Measurements from ENCODE around the gene PHAF1.
"Not testable (repeated sequence)": the region's sequence is repeated elsewhere in the genome, so short reads cannot be mapped to it uniquely, and the experiment has no call there.

Gene PHAF1

DNA sequence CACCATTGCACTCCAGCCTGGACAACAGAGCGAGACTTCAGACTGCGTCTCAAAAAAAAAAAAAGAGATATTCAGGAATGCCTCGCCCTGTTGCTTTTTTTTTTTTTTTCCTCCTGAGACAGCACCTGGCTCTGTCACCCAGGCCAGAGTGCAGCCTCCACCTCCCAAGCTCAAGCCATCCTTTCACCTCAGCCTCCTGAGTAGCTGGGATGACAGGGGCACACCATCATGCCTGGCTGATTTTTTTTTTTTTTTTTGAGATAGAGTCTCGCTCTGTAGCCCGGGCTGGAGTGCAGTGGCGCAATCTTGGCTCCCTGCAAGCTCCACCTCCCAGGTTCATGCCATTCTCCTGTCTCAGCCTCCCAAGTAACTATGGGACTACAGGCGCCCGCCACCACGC lies 8.0 kb downstream of the PHAF1 start:
- H3K79me2 ChIP-seq (ENCODE audit: insufficient read depth, low read length): peaks cover 7% of the 10 kb centered on the region; the same call in 1 of the 2 replicates
- H3K27me3 ChIP-seq (ENCODE audit: insufficient read depth, low read length): no peaks in the 10 kb centered on the region
- TF ChIP-seq, protein P1, sequence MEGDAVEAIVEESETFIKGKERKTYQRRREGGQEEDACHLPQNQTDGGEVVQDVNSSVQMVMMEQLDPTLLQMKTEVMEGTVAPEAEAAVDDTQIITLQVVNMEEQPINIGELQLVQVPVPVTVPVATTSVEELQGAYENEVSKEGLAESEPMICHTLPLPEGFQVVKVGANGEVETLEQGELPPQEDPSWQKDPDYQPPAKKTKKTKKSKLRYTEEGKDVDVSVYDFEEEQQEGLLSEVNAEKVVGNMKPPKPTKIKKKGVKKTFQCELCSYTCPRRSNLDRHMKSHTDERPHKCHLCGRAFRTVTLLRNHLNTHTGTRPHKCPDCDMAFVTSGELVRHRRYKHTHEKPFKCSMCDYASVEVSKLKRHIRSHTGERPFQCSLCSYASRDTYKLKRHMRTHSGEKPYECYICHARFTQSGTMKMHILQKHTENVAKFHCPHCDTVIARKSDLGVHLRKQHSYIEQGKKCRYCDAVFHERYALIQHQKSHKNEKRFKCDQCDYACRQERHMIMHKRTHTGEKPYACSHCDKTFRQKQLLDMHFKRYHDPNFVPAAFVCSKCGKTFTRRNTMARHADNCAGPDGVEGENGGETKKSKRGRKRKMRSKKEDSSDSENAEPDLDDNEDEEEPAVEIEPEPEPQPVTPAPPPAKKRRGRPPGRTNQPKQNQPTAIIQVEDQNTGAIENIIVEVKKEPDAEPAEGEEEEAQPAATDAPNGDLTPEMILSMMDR (IDR thresholded peaks at IDR 0.05; ENCODE audit: low read length): no peak
- no peak for TF ChIP-seq EZH2 (IDR thresholded peaks at IDR 0.05; ENCODE audit: borderline replicate concordance, low read length)
- H3K9ac ChIP-seq (ENCODE audit: low read length): no peak overlapping the region
- H3K4me1 ChIP-seq (ENCODE audit: insufficient read depth, low read length, severe bottlenecking): no peaks in the 10 kb centered on the region
- no peak overlapping the region for H3K27ac ChIP-seq (ENCODE audit: low read depth, low read length, poor library complexity, severe bottlenecking)
- no peaks in the 10 kb centered on the region for H3F3A ChIP-seq (ENCODE audit: insufficient read depth, low read length)
- no peaks in the 10 kb centered on the region for H3K9me3 ChIP-seq (ENCODE audit: low read length)
- H2AFZ ChIP-seq (ENCODE audit: low read length): no peak overlapping the region
- no peaks in the 10 kb centered on the region for H4K20me1 ChIP-seq (ENCODE audit: insufficient read depth, low read length)
- no peaks in the 10 kb centered on the region for H3K9me2 ChIP-seq (ENCODE audit: low read depth, low read length)
- H3K4me3 ChIP-seq (ENCODE audit: low read depth, low read length, poor library complexity, severe bottlenecking): no peak overlapping the region
- peaks cover 27% of the 10 kb centered on the region for H3K36me3 ChIP-seq (ENCODE audit: insufficient read depth, low read length)
- H3K4me2 ChIP-seq (ENCODE audit: low read length): no peak overlapping the region

DNA sequence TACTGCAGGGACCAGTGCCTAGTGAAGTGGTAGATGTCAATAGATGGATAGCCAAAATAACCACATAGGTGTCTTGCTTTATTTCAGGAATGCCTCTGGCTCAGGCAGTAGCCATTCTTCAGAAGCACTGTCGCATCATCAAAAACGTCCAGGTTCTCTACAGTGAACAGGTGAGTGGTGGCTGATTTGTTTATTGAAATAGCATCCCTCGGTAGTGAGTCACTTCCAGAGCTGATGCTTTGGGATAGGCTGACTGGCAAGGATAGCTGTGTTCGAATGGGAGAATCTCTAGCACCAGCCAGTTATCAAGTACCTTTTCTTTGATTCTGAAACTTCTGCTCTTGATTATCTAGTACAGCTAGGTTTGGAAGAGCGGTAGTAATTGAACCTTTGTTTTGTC lies 10.3 kb downstream of the PHAF1 start:
- Histone ChIP-seq H3K36me3 (ENCODE audit: insufficient read depth, low read length) (peaks cover 44% of the 10 kb centered on the region), H3K79me2 (ENCODE audit: insufficient read depth, low read length) (0 out of 2 replicates have a peak, but pooled peaks cover 3% of the 10 kb centered on the region), H3K9me2 (ENCODE audit: low read depth, low read length) (no peaks in the 10 kb centered on the region)

DNA sequence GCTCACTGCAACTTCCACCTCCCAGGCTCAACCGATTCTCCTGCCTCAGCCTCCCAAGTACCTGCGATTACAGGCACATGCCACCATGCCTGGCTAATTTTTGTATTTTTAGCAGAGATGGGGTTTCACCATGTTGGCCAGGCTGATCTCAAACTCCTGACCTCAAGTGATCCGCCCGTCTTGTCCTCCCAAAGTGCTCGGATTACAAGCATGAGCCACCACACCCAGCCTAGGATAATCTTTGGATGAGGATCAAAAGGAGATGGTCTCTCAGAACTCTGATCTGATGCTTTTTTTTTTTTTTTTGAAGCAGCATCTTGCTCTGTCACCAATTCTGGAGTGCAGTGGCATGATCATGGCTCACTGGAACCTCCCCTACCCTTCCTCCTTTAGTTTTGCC lies 13.1 kb downstream of the PHAF1 start:
- H3K9ac ChIP-seq (ENCODE audit: low read length); H2AFZ ChIP-seq (ENCODE audit: low read length); H3K4me1 ChIP-seq (ENCODE audit: insufficient read depth, low read length, severe bottlenecking); H4K20me1 ChIP-seq (ENCODE audit: insufficient read depth, low read length); H3K4me2 ChIP-seq (ENCODE audit: low read length); H3F3A ChIP-seq (ENCODE audit: insufficient read depth, low read length); H3K27ac ChIP-seq (ENCODE audit: low read depth, low read length, poor library complexity, severe bottlenecking); H3K9me2 ChIP-seq (ENCODE audit: low read depth, low read length); H3K4me3 ChIP-seq (ENCODE audit: low read depth, low read length, poor library complexity, severe bottlenecking); H3K9me3 ChIP-seq (ENCODE audit: low read length); H3K79me2 ChIP-seq (ENCODE audit: insufficient read depth, low read length); H3K27me3 ChIP-seq (ENCODE audit: insufficient read depth, low read length): not testable (repeated sequence)
- peaks cover 64% of the 10 kb centered on the region for H3K36me3 ChIP-seq (ENCODE audit: insufficient read depth, low read length)

More for the DNA sequence above, 10.3 kb downstream of the PHAF1 start:
- Histone ChIP-seq H3K4me2 (ENCODE audit: low read length) (no peak overlapping the region), H3F3A (ENCODE audit: insufficient read depth, low read length) (no peaks in the 10 kb centered on the region), H3K4me1 (ENCODE audit: insufficient read depth, low read length, severe bottlenecking) (no peaks in the 10 kb centered on the region), H4K20me1 (ENCODE audit: insufficient read depth, low read length) (no peaks in the 10 kb centered on the region), H3K4me3 (ENCODE audit: low read depth, low read length, poor library complexity, severe bottlenecking) (no peak overlapping the region), H3K27ac (ENCODE audit: low read depth, low read length, poor library complexity, severe bottlenecking) (no peak overlapping the region), H3K9me3 (ENCODE audit: low read length) (no peaks in the 10 kb centered on the region), H3K27me3 (ENCODE audit: insufficient read depth, low read length) (no peaks in the 10 kb centered on the region), H3K9ac (ENCODE audit: low read length) (no peak overlapping the region), H2AFZ (ENCODE audit: low read length) (no peak overlapping the region)
- TF ChIP-seq EZH2 (IDR thresholded peaks at IDR 0.05; ENCODE audit: borderline replicate concordance, low read length): no peak
- TF ChIP-seq, protein P1 (IDR thresholded peaks at IDR 0.05; ENCODE audit: low read length): no peak

DNA sequence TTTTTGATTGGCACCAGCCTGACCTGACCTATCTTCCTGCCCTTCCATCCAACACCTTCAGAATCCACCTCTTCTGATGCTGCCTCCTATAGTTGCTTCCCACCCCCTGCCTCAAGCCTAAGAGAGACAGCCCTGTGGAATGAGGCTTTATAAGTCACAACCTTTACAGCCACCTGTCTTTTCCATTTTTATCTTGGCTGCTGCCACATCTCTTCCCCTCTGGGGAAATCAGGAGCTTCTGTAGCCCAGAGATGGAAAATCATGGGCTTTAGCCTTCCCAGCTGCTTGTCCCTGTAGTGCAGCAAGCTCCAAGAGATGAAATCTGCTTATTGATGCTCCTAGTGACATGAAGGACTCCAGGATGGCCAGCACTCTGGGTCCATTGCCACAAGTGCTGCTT lies 18.7 kb downstream of the PHAF1 start:
- Histone ChIP-seq H3K4me1 (ENCODE audit: insufficient read depth, low read length, severe bottlenecking) (no peaks in the 10 kb centered on the region), H2AFZ (ENCODE audit: low read length) (no peak overlapping the region), H3K9me3 (ENCODE audit: low read length) (no peaks in the 10 kb centered on the region), H3K4me2 (ENCODE audit: low read length) (no peak overlapping the region), H3K27me3 (ENCODE audit: insufficient read depth, low read length) (no peaks in the 10 kb centered on the region), H3K79me2 (ENCODE audit: insufficient read depth, low read length) (no peaks in the 10 kb centered on the region), H3K27ac (ENCODE audit: low read depth, low read length, poor library complexity, severe bottlenecking) (no peak overlapping the region), H3F3A (ENCODE audit: insufficient read depth, low read length) (no peaks in the 10 kb centered on the region), H3K9ac (ENCODE audit: low read length) (no peak overlapping the region), H3K36me3 (ENCODE audit: insufficient read depth, low read length) (peaks cover 65% of the 10 kb centered on the region), H3K4me3 (ENCODE audit: low read depth, low read length, poor library complexity, severe bottlenecking) (no peak overlapping the region), H3K9me2 (ENCODE audit: low read depth, low read length) (no peaks in the 10 kb centered on the region), H4K20me1 (ENCODE audit: insufficient read depth, low read length) (no peaks in the 10 kb centered on the region)
- TF ChIP-seq, protein P1 (IDR thresholded peaks at IDR 0.05; ENCODE audit: low read length): no peak
- no peak for TF ChIP-seq EZH2 (IDR thresholded peaks at IDR 0.05; ENCODE audit: borderline replicate concordance, low read length)
